Upper lobe of left lung (tissue), 4 donors: ENCODE data around the gene GSTM2.

Experiments
- POLR2A ChIP-seq, 4 donors: fragments of 450-650 bp; IDR thresholded peaks; one replicate each; pipeline ENCODE4 v1.5.1; 2016 to 2017; ENCODE audit warnings: antibody characterized with exemption in 4 of 4, mild to moderate bottlenecking in 2 of 4
- TF ChIP-seq, protein P1 (sequence below), 6 experiments: fragments of 450-650 bp in 4 of 6; fragments of 200-600 bp in 2 of 6; sonication (generic) in 2 of 6; IDR thresholded peaks; one replicate each; pipeline ENCODE4 v1.5.1; 2016 to 2019; ENCODE audit warnings: antibody characterized with exemption in 6 of 6

DNA sequence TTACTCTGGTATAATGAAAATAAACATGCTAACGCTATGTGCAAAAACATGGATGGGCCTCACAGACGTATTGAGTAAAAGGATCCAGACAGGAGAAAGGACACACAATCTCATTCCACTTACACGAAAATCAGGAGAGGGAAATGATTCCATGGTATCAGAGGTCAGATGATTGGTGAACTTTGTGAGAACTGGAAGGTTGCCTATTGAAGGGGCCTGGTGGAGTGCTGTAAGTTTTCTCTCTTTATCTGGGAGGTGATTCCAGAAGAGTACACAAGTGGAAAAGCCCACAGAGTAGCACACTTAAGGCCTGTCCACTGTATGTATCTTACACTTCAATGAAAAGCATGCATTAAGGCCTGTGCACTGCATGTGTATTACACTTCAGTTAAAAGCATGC, 9.6 kb downstream of the GSTM2 start:
- TF ChIP-seq POLR2A (IDR thresholded peaks at IDR 0.05) = no peak
- TF ChIP-seq, protein P1, sequence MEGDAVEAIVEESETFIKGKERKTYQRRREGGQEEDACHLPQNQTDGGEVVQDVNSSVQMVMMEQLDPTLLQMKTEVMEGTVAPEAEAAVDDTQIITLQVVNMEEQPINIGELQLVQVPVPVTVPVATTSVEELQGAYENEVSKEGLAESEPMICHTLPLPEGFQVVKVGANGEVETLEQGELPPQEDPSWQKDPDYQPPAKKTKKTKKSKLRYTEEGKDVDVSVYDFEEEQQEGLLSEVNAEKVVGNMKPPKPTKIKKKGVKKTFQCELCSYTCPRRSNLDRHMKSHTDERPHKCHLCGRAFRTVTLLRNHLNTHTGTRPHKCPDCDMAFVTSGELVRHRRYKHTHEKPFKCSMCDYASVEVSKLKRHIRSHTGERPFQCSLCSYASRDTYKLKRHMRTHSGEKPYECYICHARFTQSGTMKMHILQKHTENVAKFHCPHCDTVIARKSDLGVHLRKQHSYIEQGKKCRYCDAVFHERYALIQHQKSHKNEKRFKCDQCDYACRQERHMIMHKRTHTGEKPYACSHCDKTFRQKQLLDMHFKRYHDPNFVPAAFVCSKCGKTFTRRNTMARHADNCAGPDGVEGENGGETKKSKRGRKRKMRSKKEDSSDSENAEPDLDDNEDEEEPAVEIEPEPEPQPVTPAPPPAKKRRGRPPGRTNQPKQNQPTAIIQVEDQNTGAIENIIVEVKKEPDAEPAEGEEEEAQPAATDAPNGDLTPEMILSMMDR (IDR thresholded peaks at IDR 0.05) = no peak
